SK-N-SH (cell line): ENCODE measurements around the gene ZNF429. TPM values are rescaled to one million over a fixed set of nuclear protein-coding genes. Genes with fewer than 3 reads are reported as not detected.
"Not testable (repeated sequence)": the region's sequence is repeated elsewhere in the genome, so short reads cannot be mapped to it uniquely, and the experiment has no call there.

Source experiments
- CTCF ChIA-PET: fragments of 300-600, 350-600 bp; formaldehyde crosslinking; extraction: SDS; loops from one replicate; lab custom pipeline; 2021; lab: Yijun Ruan, JAX
- POLR2A ChIA-PET: fragments of 350-600 bp; sonication (Branson Sonifier 250); formaldehyde crosslinking; extraction: SDS; loops from one replicate; lab custom pipeline; 2020; ENCODE audit warnings: antibody characterized with exemption, inconsistent platforms; lab: Yijun Ruan, JAX
- DNase-seq: peaks from one replicate; pipeline ENCODE4 v3.0.0; 2012
- H2AFZ ChIP-seq: fragments of 200-600 bp; sonication (generic); 2 replicates; pipeline ENCODE4 v1.8.1; 2016; ENCODE audit warnings: antibody characterized with exemption, mild to moderate bottlenecking, low read depth
- H3F3A ChIP-seq: fragments of 200-600 bp; sonication (generic); replicated peaks from 2 replicates; pipeline ENCODE3; 2016; ENCODE audit warnings: antibody characterized with exemption, mild to moderate bottlenecking; ENCODE audit not compliant: insufficient read depth
- H3K27ac ChIP-seq, 2 experiments: fragments of 200-500 bp in 1 of 2; fragments of 200-600 bp in 1 of 2; sonication (Bioruptor generic) in 1 of 2; sonication (generic), shearing (Covaris generic) in 1 of 2; 2 replicates each; pipeline versions ENCODE4 v1.5.1 to v1.6.1; 2014 to 2016; ENCODE audit warnings: low read depth in 2 of 2, inconsistent platforms in 1 of 2, low read length in 1 of 2, mild to moderate bottlenecking in 1 of 2, mixed read lengths in 1 of 2
- H3K27me3 ChIP-seq: fragments of 200-600 bp; sonication (generic), shearing (Covaris generic); 2 replicates; pipeline ENCODE4 v1.6.1; 2016; ENCODE audit warnings: mixed run types; ENCODE audit not compliant: insufficient read depth
- H3K36me3 ChIP-seq, 2 experiments: fragments of 200-500 bp in 1 of 2; fragments of 200-600 bp in 1 of 2; sonication (Bioruptor generic) in 1 of 2; sonication (generic) in 1 of 2; replicated peaks in 1 of 2; 2 replicates each; pipeline versions ENCODE3 to v1.5.1; 2014 to 2016; ENCODE audit warnings: low read length in 1 of 2, mild to moderate bottlenecking in 1 of 2; ENCODE audit not compliant: insufficient read depth in 2 of 2, control insufficient read depth in 1 of 2
- H3K4me1 ChIP-seq, 2 experiments: fragments of 200-500 bp in 1 of 2; fragments of 200-600 bp in 1 of 2; sonication (Bioruptor generic) in 1 of 2; sonication (generic), shearing (Covaris generic) in 1 of 2; 2 replicates each; pipeline versions ENCODE4 v1.5.1 to v1.6.1; 2014 to 2016; ENCODE audit warnings: low read depth in 1 of 2, low read length in 1 of 2, mixed run types in 1 of 2; ENCODE audit not compliant: insufficient read depth in 2 of 2, control insufficient read depth in 1 of 2
- H3K4me2 ChIP-seq: fragments of 200-600 bp; sonication (generic), shearing (Covaris generic); 2 replicates; pipeline ENCODE4 v1.6.1; 2017; ENCODE audit warnings: mixed run types
- H3K4me3 ChIP-seq, 2 experiments: fragments of 200-500 bp in 1 of 2; fragments of 200-600 bp in 1 of 2; sonication (Bioruptor generic) in 1 of 2; sonication (generic), shearing (Covaris generic) in 1 of 2; 2 replicates each; pipeline versions ENCODE4 v1.5.1 to v1.8.1; 2014 to 2016; ENCODE audit warnings: low read depth in 2 of 2, inconsistent platforms in 1 of 2, low read length in 1 of 2, mild to moderate bottlenecking in 1 of 2, mixed read lengths in 1 of 2, moderate library complexity in 1 of 2
- H3K79me2 ChIP-seq: fragments of 200-600 bp; sonication (generic); 2 replicates; pipeline ENCODE4 v1.8.1; 2017; ENCODE audit warnings: mild to moderate bottlenecking; ENCODE audit not compliant: insufficient read depth
- H3K9ac ChIP-seq: fragments of 200-600 bp; sonication (generic); 2 replicates; pipeline ENCODE4 v1.6.1; 2017; ENCODE audit warnings: mixed run types
- H3K9me2 ChIP-seq: fragments of 200-600 bp; sonication (generic); 2 replicates; pipeline ENCODE4 v1.6.1; 2017; ENCODE audit warnings: mixed run types
- H3K9me3 ChIP-seq: fragments of 200-600 bp; sonication (generic); 2 replicates; pipeline ENCODE4 v1.6.1; 2017; ENCODE audit warnings: mixed run types, mild to moderate bottlenecking, moderate library complexity
- H4K20me1 ChIP-seq: fragments of 200-600 bp; sonication (generic); 2 replicates; pipeline ENCODE4 v1.6.1; 2017; ENCODE audit warnings: mild to moderate bottlenecking, mixed run types; ENCODE audit not compliant: insufficient read depth
- EP300 ChIP-seq, 2 experiments: IDR thresholded peaks; 2 replicates each; pipeline versions ENCODE4 v1.4.0 to v1.6.1; 2012; ENCODE audit warnings: borderline replicate concordance in 1 of 2, low read depth in 1 of 2, low read length in 1 of 2
- FOSL2 ChIP-seq: IDR thresholded peaks from 2 replicates; pipeline ENCODE4 v1.4.0; 2012; ENCODE audit warnings: low read depth, mild to moderate bottlenecking, moderate library complexity, borderline replicate concordance
- FOXJ3 ChIP-seq: sonication (generic); formaldehyde crosslinking; IDR thresholded peaks from 2 replicates; pipeline ENCODE4 v1.5.1; 2020; ENCODE audit warnings: mild to moderate bottlenecking, missing genetic modification reagents
- MXI1 ChIP-seq: IDR thresholded peaks from 2 replicates; pipeline ENCODE4 v1.6.1; 2012; ENCODE audit warnings: mild to moderate bottlenecking, low read depth, low read length, improper control_type of control experiment
- RAD21 ChIP-seq: IDR thresholded peaks from 2 replicates; pipeline ENCODE4 v1.6.1; 2012; ENCODE audit warnings: mild to moderate bottlenecking, low read length
- SIN3A ChIP-seq: IDR thresholded peaks from 2 replicates; pipeline ENCODE4 v1.6.1; 2012; ENCODE audit warnings: low read depth, mild to moderate bottlenecking, low read length, moderate library complexity, borderline replicate concordance
- WGBS: methylation state at CpG from one replicate; pipeline ENCODE4 v1.1.6; 2017; ENCODE audit warnings: low lambda C conversion rate; 5-methylcytosine and 5-hydroxymethylcytosine counted together
- polyA plus RNA-seq, 3 experiments: library from polyadenylated mRNA; depleted of rRNA; stranded (reverse); fragments of >200 nt; gene quantifications; 2 replicates each; pipeline ENCODE4 v1.2.3, GENCODE V29; 2012
- TF ChIP-seq, protein P1 (sequence below): fragments of 150-350 bp; IDR thresholded peaks from 2 replicates; pipeline ENCODE4 v1.6.1; 2016; ENCODE audit warnings: mild to moderate bottlenecking, low read depth, low read length
- TF ChIP-seq, protein P2 (sequence below): fragments of 150-350 bp; IDR thresholded peaks from 2 replicates; pipeline ENCODE4 v1.6.1; 2017; ENCODE audit warnings: antibody characterized with exemption, low read length, low read depth, borderline replicate concordance
- TF ChIP-seq, protein P3 (sequence below): IDR thresholded peaks from 2 replicates; pipeline ENCODE4; 2012

ZNF429 gene
- polyA plus RNA-seq, 1 of the 3 experiments (the other 2 are of a cell fraction): 5.6 TPM

DNA sequence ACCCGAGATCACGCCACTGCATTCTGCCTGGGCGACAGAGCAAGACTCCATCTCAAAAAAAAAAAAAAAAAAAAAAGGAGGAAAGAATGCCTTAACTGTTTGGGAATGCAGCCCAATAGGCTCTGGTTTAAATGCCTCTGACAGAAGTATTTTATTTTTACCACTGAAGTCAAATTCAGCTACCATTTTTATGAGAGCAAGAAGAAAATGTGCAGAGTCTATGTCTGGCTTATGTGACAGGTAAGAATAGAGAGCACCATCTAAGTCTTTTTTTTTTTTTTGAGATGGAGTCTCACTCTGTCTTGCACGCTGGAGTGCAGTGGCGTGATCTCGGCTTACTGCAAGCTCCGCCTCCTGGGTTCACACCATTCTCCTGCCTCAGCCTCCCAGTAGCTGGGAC lies 7.2 kb downstream of the ZNF429 start:
- H2AFZ ChIP-seq, H4K20me1 ChIP-seq, H3F3A ChIP-seq, DNase-seq, H3K9ac ChIP-seq, H3K27me3 ChIP-seq, POLR2A ChIA-PET, H3K9me3 ChIP-seq, CTCF ChIA-PET, H3K27ac ChIP-seq, H3K79me2 ChIP-seq, H3K9me2 ChIP-seq, H3K4me1 ChIP-seq, H3K4me2 ChIP-seq, H3K4me3 ChIP-seq: not testable (repeated sequence)
- H3K36me3 ChIP-seq: peaks cover 0 to 18% of the 10 kb centered on the region in 2 experiments
- 88% methylated on average over 7 of the region's 7 CpGs for WGBS

DNA sequence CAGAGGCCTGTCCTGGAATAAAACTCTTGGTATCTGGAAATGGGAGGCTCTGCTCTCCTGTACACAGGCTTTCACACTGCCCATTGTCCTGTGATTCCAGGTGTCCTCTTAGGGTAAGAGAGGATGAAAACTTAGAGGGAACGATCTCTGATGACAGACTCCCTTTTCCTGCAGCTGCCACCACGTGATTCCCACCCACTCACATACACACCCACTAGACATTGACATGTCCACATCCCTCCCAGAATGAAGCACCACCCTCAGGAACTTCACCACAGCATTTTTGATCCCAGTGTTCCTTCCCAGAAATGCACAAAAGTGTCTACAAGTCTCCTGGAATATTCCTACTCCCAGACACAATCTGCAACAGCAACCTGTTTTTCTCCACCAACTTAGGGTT lies 8.2 kb downstream of the ZNF429 start:
- TF ChIP-seq MXI1: no peak
- TF ChIP-seq, protein P1, sequence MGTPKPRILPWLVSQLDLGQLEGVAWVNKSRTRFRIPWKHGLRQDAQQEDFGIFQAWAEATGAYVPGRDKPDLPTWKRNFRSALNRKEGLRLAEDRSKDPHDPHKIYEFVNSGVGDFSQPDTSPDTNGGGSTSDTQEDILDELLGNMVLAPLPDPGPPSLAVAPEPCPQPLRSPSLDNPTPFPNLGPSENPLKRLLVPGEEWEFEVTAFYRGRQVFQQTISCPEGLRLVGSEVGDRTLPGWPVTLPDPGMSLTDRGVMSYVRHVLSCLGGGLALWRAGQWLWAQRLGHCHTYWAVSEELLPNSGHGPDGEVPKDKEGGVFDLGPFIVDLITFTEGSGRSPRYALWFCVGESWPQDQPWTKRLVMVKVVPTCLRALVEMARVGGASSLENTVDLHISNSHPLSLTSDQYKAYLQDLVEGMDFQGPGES: no peak
- TF ChIP-seq FOXJ3 (CRISPR knock-in tag): no peak
- TF ChIP-seq, protein P2, sequence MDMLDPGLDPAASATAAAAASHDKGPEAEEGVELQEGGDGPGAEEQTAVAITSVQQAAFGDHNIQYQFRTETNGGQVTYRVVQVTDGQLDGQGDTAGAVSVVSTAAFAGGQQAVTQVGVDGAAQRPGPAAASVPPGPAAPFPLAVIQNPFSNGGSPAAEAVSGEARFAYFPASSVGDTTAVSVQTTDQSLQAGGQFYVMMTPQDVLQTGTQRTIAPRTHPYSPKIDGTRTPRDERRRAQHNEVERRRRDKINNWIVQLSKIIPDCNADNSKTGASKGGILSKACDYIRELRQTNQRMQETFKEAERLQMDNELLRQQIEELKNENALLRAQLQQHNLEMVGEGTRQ: no peak
- TF ChIP-seq FOSL2: no peak
- no peak for TF ChIP-seq SIN3A
- TF ChIP-seq EP300 (IDR thresholded peaks at IDR 0.05; ENCODE audit: borderline replicate concordance in 1 of 2, low read depth in 1 of 2, low read length in 1 of 2): no peak
- TF ChIP-seq RAD21: no peak
- TF ChIP-seq, protein P3, sequence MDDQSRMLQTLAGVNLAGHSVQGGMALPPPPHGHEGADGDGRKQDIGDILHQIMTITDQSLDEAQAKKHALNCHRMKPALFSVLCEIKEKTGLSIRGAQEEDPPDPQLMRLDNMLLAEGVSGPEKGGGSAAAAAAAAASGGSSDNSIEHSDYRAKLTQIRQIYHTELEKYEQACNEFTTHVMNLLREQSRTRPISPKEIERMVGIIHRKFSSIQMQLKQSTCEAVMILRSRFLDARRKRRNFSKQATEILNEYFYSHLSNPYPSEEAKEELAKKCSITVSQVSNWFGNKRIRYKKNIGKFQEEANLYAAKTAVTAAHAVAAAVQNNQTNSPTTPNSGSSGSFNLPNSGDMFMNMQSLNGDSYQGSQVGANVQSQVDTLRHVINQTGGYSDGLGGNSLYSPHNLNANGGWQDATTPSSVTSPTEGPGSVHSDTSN: no peak
- TF ChIP-seq, all 33 proteins: peak for 0
- DNase-seq: no peak
- 69% methylated on average over 2 of the region's 2 CpGs for WGBS

More for the DNA sequence above, 8.2 kb downstream of the ZNF429 start:
- Histone ChIP-seq H3K4me1 (no peaks in the 10 kb centered on the region), H3F3A (no peaks in the 10 kb centered on the region), H3K9ac (no peak overlapping the region), H3K27ac (no peak overlapping the region), H3K9me2 (no peaks in the 10 kb centered on the region), H3K79me2 (no peaks in the 10 kb centered on the region; the same call in 1 of the 2 replicates), H3K27me3 (no peaks in the 10 kb centered on the region), H3K4me2 (no peak overlapping the region), H3K9me3 (peaks cover 9% of the 10 kb centered on the region), H3K36me3 (peaks cover 0 to 15% of the 10 kb centered on the region in 2 experiments), H4K20me1 (no peaks in the 10 kb centered on the region), H2AFZ (no peak overlapping the region), H3K4me3 (no peak overlapping the region)
- ChIA-PET POLR2A (no interaction called here), CTCF (no interaction called here)
